ENCODE measurements around the gene MAML1. TPM values are rescaled to one million over a fixed set of nuclear protein-coding genes. Genes with fewer than 3 reads are reported as not detected.

The MAML1 gene
- total and polyA plus RNA-seq, 10 of the 15 experiments (the other 5 are each of a cell fraction or from before 2014, with no cell fraction given): 0.42 to 23.9 (median 7.3) TPM

DNA sequence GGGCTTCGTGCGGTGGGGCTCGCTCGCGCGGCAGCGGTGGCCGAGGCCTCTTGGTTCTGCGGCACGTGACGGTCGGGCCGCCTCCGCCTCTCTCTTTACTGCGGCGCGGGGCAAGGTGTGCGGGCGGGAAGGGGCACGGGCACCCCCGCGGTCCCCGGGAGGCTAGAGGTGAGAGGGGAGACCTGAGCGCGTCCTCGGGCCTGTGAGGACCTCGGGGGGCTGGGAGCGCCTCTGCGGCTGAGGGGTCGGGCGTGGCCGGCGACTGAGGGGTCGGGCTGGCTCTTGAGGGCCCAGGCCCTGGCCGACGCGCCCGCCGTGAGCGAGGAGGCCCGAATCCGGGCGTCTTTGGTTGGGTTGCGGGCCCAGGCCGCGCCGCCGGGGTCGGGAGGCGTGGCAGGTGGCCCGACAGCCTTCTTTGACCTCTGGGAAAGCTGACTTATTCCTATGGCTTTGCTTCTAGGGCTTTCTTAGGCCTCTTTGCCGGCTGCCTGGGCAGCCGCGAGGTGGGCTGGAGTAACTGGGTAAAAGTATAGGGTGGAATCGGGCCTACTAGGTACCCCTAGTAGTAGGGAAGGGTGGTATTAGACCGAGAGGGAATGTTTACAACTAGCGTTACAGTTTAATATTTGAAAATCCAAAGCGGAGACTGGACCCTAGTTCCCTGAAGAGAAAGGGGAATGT, 33.5 kb upstream of the MAML1 start, which contains the start of gene CANX:
Gene CANX (plus strand): TSS at position 33 of the 681 bp plus-strand sequence. CDS start 6,715 bp downstream, outside the sequence.
- H3K9me3 ChIP-seq (replicated peaks; ENCODE audit: control insufficient read depth, insufficient read depth, low read length): no peaks in the 10 kb centered on the region
- H3K4me2 ChIP-seq (ENCODE audit: control insufficient read depth, insufficient read depth): peak within 1 kb of the TSS; percentile 75
- in situ Hi-C loops (cut with MboI) (no loop called here), intact Hi-C loops (cut with micrococcal nuclease; ENCODE audit: unreplicated experiment) (loop anchor here (1.0 to 2.0 kb wide), 3 partner anchors 21 to 76 kb away; partner anchors contain the start of genes HNRNPH1 and MAML1)
- BruUV-seq (replicated peaks): no TSS peak
- H4K20me1 ChIP-seq (ENCODE audit: control insufficient read depth, insufficient read depth): no peaks in the 10 kb centered on the region; the same call in 1 of the 2 replicates
- ChIA-PET RAD21 (ENCODE audit: unreplicated experiment) (interaction anchor here (0.6 to 1.5 kb wide), 2 partner anchors 11 to 21 kb away, joined by 3 to 7 read pairs; no protein-coding TSS in a partner anchor), POLR2A (interaction anchor here (1.1 to 1.9 kb wide), 4 partner anchors 19 to 76 kb away, joined by 3 to 9 read pairs (median 8); partner anchors contain the start of genes CBY3, HNRNPH1 and MAML1), CTCF (interaction anchor here (1.2 to 2.2 kb wide), 2 partner anchors 19 to 75 kb away, joined by 3 to 6 read pairs; partner anchors contain the start of genes CBY3 and HNRNPH1), SMC1A (ENCODE audit: uncharacterized antibody, unreplicated experiment) (interaction anchor here (0.7 to 1.9 kb wide), 2 partner anchors 33 to 81 kb away, joined by 3 to 6 read pairs; partner anchors contain the start of gene MAML1)
- WGBS (ENCODE audit: insufficient coverage, insufficient replicate concordance, low lambda C conversion rate, missing lambda C conversion rate): under 1% methylated on average over 57 of the region's 58 CpGs
- H3K4me3 ChIP-seq: peak within 1 kb of the TSS; percentile 89
- no peak for FAIRE-seq
- H3K27ac ChIP-seq (ENCODE audit: control insufficient read depth, insufficient read depth): peak within 1 kb of the TSS; percentile 98
- peaks cover 14% of the 10 kb centered on the region for H3K4me1 ChIP-seq (ENCODE audit: control insufficient read depth, insufficient read depth, low read length)
- peak within 1 kb of the TSS; percentile 57 for H2AFZ ChIP-seq (ENCODE audit: control insufficient read depth, low read depth, low read length)
- peaks cover 57% of the 10 kb centered on the region for H3K79me2 ChIP-seq (ENCODE audit: control insufficient read depth, insufficient read depth, low read length)
- no peak for DNase-seq (ENCODE audit: low read depth, low spot score)
- peak within 1 kb of the TSS; percentile 100 for H3K9ac ChIP-seq (ENCODE audit: control insufficient read depth, insufficient read depth, low read length)
- H3K27me3 ChIP-seq (replicated peaks in 1 of 2; ENCODE audit: control insufficient read depth in 2 of 2, insufficient read depth in 2 of 2, low read length in 1 of 2): no peaks in the 10 kb centered on the region
- peaks cover 0 to 3% of the 10 kb centered on the region in 2 experiments; a peak in 2 of 4 replicates for H3K36me3 ChIP-seq (ENCODE audit: control insufficient read depth in 2 of 2, insufficient read depth in 2 of 2, low read length in 1 of 2)
- peak; percentile 17 for ATAC-seq
- TF ChIP-seq TCF12 (IDR thresholded peaks at IDR 0.05; ENCODE audit: low read depth, low read length) (peak; percentile 25; the same call in 1 of the 2 replicates), EGR1 (IDR thresholded peaks at IDR 0.05; ENCODE audit: borderline replicate concordance in 1 of 2, low read depth in 2 of 2, low read length in 2 of 2) (peak; percentile 20 to 44; a peak in 2 of 3 replicates), RAD21 (IDR thresholded peaks at IDR 0.05; ENCODE audit: insufficient read depth, low read depth, low read length) (no peak), RAD51 (IDR thresholded peaks at IDR 0.05) (peak; percentile 71), LARP7 (IDR thresholded peaks at IDR 0.05) (peak; percentile 97), TAF1 (IDR thresholded peaks at IDR 0.05; ENCODE audit: borderline replicate concordance, low read depth, low read length) (peak; percentile 83), GATAD2B (conservative IDR thresholded peaks at IDR 0.05; ENCODE audit: low read depth) (peak; percentile 71), SMARCA5 (IDR thresholded peaks at IDR 0.05) (peak; percentile 25; the same call in 1 of the 2 replicates), EZH2 (IDR thresholded peaks at IDR 0.05; ENCODE audit: borderline replicate concordance, control insufficient read depth, low read depth, low read length) (no peak), NR2C1 (IDR thresholded peaks at IDR 0.05) (0 out of 2 replicates have a peak, but pooled peaks have one; percentile 32), NR2F1 (conservative IDR thresholded peaks at IDR 0.05) (peak; percentile 81)
- TF ChIP-seq, protein P1, sequence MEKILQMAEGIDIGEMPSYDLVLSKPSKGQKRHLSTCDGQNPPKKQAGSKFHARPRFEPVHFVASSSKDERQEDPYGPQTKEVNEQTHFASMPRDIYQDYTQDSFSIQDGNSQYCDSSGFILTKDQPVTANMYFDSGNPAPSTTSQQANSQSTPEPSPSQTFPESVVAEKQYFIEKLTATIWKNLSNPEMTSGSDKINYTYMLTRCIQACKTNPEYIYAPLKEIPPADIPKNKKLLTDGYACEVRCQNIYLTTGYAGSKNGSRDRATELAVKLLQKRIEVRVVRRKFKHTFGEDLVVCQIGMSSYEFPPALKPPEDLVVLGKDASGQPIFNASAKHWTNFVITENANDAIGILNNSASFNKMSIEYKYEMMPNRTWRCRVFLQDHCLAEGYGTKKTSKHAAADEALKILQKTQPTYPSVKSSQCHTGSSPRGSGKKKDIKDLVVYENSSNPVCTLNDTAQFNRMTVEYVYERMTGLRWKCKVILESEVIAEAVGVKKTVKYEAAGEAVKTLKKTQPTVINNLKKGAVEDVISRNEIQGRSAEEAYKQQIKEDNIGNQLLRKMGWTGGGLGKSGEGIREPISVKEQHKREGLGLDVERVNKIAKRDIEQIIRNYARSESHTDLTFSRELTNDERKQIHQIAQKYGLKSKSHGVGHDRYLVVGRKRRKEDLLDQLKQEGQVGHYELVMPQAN (conservative IDR thresholded peaks at IDR 0.05): peak; percentile 91
- TF ChIP-seq, protein P2, sequence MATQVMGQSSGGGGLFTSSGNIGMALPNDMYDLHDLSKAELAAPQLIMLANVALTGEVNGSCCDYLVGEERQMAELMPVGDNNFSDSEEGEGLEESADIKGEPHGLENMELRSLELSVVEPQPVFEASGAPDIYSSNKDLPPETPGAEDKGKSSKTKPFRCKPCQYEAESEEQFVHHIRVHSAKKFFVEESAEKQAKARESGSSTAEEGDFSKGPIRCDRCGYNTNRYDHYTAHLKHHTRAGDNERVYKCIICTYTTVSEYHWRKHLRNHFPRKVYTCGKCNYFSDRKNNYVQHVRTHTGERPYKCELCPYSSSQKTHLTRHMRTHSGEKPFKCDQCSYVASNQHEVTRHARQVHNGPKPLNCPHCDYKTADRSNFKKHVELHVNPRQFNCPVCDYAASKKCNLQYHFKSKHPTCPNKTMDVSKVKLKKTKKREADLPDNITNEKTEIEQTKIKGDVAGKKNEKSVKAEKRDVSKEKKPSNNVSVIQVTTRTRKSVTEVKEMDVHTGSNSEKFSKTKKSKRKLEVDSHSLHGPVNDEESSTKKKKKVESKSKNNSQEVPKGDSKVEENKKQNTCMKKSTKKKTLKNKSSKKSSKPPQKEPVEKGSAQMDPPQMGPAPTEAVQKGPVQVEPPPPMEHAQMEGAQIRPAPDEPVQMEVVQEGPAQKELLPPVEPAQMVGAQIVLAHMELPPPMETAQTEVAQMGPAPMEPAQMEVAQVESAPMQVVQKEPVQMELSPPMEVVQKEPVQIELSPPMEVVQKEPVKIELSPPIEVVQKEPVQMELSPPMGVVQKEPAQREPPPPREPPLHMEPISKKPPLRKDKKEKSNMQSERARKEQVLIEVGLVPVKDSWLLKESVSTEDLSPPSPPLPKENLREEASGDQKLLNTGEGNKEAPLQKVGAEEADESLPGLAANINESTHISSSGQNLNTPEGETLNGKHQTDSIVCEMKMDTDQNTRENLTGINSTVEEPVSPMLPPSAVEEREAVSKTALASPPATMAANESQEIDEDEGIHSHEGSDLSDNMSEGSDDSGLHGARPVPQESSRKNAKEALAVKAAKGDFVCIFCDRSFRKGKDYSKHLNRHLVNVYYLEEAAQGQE (IDR thresholded peaks at IDR 0.05; ENCODE audit: low read depth, low read length): 0 out of 2 replicates have a peak, but pooled peaks have one; percentile 8
- TF ChIP-seq, protein P3, sequence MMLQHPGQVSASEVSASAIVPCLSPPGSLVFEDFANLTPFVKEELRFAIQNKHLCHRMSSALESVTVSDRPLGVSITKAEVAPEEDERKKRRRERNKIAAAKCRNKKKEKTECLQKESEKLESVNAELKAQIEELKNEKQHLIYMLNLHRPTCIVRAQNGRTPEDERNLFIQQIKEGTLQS (IDR thresholded peaks at IDR 0.05; ENCODE audit: borderline replicate concordance, extremely low read depth, low read depth, low read length): peak; percentile 57; the same call in 1 of the 2 replicates
- TF ChIP-seq, protein P4, sequence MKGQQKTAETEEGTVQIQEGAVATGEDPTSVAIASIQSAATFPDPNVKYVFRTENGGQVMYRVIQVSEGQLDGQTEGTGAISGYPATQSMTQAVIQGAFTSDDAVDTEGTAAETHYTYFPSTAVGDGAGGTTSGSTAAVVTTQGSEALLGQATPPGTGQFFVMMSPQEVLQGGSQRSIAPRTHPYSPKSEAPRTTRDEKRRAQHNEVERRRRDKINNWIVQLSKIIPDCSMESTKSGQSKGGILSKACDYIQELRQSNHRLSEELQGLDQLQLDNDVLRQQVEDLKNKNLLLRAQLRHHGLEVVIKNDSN (IDR thresholded peaks at IDR 0.05; ENCODE audit: borderline replicate concordance, extremely low read length, insufficient read depth, low read depth, low read length): peak; percentile 94
